Activated CD4-positive, CD25-positive, alpha-beta regulatory T cell (primary cell): ENCODE measurements around the gene PLEKHO2.

Source experiments
- DNase-seq, 4 experiments: peaks; one replicate each; lab custom pipeline; 2025; lab: John Stamatoyannopoulos, UW

Gene PLEKHO2

DNA sequence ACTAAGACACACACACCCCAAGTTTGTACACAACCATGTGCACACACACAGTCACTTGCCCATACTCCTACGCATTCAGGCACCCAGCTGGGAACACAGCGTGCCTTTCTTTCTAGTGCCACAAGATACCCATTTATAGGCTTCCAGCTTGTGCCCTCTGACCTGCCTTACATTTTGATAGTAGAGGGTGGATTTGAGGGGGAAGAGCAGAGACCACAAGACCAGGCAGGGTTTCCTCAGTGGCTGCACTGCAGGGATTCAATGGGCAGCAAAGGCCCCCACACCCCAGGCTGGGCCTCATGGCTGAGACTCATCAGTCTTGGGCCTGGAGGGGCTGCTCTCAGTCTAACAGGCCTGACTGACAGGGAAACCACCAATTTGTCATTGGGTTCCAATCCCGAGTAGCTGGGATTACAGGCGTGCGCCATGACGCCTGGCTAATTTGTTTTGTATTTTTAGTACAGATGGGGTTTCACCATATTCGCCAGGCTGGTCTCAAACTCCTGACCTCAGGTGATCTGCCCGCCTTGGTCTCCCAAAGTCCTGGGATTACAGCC, 51.2 kb downstream of the PLEKHO2 start:
- peak in 1 of 4 experiments; percentile 13 for DNase-seq

DNA sequence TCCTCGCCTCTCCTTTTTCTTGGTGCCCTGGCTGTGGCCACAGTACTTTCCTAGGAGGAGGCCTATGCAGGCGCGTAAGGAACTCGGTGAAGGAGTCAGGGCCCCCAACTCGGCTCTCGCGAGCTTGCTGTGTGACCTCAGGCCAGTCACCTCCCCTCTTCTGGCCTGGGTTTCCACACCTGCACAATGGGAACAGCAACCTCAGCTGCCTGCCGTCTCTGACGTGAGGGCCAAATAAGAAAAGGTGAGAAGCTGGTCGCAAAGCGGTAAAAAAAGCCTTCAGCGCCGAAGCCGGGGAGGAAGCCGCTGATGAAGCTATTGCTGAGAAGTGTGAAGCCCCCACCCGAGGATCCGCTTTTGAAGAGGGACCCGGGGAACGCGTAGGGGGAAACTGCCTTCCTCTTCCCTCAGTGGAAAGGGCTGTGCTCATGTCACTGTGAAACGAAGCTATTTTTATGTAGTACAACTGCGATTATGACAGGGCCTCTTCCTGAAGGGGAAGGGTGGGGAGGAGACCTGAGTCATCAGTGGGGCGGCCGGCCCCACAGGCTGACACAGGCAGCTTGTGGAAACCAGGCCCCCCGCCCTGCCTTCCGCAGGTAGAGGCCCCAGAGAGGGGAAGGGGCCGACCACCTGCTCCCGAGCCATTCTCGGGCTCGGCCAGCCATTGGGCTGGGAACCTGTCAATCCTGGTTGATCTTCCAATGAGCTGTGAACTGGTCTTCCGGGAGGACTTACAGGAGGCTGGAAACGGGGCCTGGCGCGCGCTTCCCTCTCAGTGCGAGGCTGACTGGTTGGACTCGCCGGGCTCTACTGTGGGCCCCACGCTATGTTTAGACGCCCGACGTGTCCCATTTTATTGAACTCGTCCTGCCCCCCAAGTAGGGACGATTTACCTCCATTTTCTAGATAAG, 52.0 kb downstream of the PLEKHO2 start:
- DNase-seq: peak; percentile 87 to 93 (median 89)

DNA sequence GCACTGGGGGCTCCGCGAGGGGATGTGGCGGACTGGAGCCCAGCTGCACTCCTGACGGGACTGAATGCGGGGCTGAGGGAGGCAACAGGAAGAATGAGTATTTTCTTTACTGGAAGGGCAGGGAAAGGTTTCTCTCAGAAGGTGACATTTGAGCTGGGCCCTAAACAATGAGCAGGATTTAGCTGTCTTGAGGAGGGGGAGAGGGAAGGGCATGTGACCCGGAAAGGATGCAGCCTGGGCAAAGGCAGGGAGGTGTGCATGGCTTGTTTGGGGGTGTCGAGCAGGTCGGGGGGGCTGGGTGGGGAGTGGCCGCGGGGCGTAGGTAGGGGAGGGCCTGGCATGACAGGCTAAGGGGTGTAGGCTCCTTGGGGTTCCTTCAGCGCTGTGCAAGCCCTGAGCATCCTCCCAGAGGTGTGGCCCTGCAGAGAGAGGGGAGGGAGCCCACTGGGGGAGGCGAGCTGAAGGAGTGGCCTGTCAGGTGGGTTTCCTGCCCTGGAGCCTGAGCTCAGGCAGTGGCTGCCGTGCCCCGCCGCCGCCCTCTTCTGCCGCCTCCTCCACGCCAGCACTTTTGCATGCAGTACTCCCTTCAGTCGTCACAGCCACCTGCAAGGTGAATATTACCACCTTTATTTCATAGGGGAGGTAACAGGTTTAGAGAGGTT, 52.8 kb downstream of the PLEKHO2 start:
- DNase-seq: peak; percentile 37 to 83 (median 58)

DNA sequence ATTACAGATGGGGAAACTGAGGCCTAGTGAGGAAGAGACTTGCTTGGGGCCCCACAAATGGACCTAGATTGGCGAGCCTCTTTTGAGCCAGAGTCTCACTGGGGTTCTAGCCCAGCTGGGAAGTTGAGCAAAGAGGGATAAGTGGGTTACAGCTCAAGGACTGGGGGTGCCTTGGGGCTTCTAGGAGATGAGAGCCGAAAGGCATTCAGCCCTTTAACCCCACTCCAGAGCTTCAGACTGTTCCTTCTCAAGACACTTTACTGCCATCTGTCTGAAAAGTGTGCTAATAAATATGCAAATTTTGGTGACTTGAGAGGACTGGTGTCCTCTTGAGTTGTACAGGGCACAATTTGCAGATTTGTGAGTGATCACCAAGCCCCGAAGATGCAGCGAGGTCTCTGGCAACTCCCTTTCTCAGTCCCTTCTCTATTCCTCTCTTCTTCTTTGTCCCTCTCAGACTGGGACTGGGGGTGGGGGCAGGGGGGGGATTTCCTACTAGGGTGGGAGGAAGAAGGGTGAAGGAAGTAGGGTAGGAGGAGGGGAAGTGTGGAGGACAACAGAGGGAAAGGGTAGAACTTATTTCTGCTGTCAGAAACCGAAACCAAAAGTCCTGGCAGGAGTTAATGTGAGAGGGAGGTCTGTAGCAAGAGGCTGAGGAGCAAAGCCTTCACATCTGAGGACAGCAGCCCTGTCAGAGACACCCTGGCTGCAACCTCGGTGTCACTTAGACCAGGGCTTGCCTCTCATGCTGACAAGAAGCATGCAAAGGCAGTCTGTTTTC, 53.8 kb downstream of the PLEKHO2 start:
- DNase-seq: no peak

DNA sequence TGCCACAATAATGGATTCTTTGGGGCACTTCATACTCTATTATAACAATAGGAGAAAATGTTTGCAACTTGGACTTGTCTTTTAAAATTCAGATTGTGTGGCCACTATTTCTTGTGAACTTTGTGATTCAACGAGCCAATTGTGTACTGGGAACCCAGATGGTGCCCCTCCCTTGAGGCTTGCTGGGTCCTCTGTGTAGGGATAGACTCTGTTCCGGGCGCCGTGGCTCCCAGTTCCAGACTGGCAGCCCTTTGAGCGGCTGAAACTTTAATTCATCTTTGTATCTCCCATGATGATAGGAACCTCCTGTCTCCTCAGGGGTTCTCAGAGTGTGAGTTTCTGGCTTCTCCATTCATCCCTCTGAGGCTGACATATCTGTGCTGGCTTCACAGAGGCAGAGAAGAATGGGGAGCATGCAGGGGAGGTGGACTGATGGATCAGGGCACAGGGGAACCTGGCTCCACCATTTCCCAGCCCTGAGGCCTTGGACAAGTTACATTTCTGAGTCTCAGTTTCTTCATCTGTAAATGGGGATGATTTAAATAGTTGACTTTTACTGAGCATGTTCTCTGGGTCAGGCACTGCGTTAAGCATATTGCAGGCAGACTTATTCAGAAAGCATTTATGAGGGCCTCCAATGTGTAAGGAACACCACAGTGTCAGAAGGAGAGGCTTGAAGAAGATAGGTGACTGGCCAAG, 54.8 kb downstream of the PLEKHO2 start:
- no peak for DNase-seq

DNA sequence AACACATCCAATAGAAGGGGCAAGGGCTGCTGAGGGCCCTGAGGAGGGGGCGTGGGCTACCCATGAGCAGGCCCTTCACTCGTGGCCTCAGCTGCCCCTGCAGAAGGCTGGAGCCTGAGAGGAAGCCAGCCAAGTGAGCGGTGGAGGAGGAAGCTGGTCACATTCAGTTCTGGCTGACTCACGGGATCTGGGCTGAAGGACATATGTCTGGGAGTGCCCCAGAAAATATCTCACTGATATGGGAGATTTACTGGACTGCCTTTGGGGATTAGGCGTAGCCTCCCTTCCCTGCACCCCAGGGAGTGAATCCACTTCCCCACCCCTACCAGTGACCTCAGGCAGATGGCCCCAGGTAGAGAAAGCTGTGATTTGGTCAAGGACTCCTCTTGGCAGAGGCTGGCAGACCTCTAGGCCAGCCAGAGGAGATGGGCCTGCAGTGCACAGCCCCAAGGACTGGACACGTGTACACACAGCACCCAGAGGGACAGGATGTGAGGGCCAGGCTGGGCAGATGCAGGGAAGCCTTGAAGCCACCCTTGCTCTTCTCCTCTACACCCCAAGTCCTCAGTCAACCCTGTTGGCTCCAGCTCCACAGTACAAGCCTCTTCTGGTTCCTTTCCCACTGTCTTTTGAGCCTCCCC, 55.8 kb downstream of the PLEKHO2 start:
- no peak for DNase-seq

DNA sequence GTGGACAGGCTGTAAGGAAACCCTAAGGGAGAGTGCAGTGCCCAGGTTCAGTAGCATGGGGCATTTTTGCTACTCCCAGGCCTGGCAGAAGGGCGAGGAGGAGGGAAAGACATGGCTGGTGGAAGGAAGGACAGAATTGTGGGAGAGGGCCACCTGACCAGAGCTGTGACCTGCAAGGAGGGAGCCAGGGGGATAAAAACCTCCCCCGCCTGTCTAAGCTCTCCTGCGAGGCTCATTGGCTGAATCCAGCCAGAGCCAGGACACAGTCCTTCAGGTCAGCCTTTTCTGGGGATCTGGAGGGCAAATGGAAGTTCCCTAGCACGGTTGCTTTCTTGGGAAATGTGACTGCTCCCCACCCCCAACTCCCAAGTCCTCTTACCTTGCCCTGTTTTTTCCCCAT, 56.7 kb downstream of the PLEKHO2 start:
- DNase-seq: no peak

DNA sequence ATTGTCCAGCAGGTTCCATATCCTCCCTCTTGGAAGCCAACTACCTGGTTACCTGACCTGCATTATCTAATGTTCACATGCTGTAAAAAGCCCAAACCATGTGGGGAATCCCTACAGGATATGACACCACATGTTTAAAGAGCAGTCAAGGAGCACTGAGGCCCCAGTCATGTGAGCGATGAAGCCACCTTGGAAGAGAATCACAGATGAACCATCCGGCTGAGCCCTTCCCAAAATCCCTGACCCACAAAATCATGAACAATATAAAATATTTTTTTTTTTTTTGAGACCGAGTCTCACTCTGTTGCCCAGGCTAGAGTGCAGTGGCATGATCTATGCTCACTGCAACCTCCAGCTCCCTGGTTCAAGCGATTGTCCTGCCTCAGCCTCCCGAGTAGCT, 59.4 kb downstream of the PLEKHO2 start:
- no peak for DNase-seq

DNA sequence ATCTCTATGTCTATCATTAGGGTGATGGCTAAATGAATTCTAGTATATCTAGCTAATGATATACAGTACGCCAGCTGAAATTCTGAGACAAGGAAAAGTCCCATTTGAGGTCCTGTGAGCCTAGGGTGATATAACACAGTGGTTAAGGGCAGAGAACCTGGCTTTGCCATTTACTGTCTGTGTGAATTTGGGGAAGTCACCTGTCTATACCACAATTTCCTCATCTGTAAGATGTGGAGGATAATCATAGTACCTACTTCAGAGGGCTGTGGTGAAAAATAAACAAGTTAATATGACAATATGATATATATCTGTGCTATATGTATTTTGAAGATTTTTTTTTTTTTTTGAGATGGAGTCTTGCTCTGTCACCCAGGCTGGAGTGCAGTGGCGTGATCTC, 60.2 kb downstream of the PLEKHO2 start:
- no peak for DNase-seq

DNA sequence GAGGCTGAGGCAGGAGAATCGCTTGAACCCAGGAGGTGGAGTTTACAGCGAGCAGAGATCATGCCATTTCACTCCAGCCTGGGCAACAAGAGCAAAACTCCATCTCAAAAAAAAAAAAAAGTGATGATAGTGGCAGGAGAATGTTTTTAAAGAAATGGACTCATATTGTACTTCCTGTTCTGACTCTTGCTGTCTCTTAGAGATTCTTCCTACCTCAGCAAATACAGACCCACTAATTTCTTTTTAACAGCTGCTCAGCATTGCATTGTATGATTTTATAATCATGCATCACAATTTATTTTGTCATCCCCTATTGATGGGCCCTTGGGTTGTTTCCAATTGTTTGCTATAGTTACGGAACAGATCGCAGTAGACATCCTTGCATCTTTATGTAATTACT, 61.1 kb downstream of the PLEKHO2 start:
- DNase-seq: no peak

DNA sequence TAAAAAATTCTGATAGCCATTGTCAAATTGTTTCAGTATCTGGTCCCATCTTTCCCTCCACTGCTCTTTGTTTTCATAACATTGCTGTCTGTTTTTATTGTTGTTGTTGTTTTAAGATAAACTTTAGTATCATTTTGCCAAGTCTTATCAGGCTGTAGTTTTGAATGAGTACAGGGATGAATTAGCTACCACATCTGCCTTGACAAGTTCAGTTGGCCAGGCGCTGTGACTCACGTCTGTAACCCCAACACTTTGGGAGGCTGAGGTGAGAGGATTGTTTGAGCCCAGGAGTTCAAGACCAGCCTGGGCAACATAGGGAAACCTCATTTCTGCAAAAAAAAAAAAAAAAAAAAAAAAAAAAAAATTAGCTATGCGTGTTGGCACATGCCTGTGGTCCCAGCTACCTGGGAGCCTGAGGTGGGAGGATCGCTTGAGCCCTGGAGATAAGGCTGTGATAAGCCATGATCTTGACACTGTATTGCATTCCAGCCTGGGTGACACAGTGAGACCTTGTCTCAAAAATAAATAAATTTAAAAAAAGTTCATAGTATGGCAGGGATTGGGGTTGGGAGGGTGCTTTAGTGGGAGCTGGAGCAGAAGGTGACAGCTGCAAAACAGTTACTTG, 61.7 kb downstream of the PLEKHO2 start:
- DNase-seq: no peak

DNA sequence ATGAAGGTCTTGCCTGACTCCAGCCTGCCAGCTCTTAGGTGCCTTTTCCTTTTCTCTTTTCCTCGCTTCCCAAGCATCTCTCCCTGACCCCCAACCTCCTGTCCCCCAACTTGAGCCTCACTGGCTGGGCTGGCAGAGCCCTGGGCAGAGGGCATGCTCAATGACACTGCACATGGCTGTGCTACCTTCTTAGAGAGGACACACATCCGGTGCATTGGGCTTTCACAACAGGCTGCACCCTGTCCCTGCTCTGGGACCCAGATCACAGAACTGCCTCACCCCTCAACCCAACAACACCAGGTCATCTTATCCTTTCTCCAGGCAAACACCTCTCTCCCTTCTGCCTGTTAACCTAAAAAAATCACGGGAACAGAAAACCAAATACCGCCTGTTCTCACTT, 62.5 kb downstream of the PLEKHO2 start:
- DNase-seq: no peak

DNA sequence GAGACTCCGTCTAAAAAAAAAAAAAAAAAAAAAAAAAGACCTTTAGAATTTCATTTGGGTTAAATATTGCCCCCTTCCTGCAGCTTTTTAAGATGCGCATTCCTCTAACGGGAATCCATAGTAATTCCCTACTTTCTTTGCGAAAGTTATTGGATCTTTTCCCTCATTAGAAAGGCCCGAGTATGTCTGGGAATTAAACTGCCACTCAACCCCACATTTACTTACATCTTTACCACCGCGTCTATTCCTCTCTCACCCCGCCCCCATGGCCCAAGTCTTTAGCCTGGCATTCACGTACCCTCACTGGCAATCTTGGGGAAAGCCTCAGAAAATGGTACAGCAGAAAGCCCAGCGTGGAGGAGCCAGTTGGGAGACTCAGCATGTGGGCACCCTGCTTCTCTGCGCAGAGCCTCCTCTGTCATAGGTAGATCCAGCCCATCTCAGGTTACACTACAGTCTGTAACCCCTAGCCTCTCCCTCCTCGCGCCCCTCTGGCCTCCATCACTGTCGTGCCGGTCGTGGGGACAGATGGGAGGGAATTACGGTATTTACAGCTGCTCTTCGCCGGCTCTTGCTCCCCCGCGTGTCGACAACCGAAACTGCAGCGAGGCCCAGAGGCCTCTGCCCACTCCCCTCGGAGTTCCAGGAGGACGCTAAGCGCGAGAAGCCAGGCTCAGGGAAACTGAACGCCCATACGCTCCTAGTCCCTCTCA, 63.6 kb downstream of the PLEKHO2 start:
- DNase-seq: peak; percentile 49 to 54 (median 53)

DNA sequence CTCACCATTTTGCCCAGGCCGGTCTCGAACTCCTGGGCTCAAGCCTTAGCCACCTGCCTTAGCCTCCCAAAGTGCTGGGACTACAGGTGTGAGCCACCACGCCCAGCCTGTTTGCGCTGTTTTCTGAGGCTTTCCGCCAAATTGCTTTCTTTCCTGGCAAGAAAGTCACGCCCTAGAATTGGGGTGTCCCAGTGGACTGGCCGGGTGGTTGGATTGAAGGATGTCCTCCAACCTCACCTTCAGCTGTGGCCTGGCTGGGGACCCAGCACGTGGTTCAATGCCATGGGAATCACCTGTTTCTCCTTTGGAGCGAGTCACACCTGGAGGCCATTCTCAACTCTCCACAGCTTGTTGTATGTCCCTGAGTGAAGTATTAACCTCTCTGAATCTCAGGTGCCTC, 64.2 kb downstream of the PLEKHO2 start:
- no peak for DNase-seq

DNA sequence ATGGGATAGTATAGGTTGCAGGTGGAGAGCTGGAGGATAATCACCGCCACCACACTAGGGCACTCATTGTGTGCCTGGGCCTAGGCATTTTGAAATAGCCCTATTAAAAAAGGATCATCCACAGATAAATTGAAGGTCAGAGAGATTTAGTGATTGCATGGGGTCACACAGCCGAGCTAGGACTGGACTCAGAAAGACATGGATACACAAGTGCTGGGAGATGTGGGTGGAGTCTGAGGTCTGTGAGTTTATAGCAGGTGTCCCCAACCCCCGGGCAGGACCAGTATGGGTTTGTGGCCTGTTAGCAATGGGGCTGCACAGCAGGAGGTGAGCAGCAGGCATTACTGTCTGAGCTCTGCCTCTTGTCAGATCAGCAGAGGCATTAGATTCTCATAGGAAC, 64.7 kb downstream of the PLEKHO2 start:
- DNase-seq: no peak

DNA sequence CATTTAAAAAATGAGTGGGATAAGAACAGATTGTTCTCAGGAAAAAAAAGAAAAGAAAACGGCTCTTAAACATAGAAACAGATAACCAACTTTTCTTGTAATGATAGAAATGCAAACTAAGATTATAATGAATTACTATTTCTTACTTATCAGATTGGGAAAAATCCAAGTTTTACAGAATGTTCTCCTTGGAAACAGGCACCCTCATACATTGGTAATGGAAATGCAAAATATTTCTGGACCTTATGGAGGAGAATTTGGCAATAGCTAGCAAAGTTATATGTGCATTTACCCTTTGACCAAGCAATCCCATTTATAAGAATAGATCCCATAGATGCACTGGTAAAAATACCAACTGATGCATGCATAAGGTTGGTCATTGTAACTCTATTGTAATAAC, 66.3 kb downstream of the PLEKHO2 start:
- DNase-seq: no peak

DNA sequence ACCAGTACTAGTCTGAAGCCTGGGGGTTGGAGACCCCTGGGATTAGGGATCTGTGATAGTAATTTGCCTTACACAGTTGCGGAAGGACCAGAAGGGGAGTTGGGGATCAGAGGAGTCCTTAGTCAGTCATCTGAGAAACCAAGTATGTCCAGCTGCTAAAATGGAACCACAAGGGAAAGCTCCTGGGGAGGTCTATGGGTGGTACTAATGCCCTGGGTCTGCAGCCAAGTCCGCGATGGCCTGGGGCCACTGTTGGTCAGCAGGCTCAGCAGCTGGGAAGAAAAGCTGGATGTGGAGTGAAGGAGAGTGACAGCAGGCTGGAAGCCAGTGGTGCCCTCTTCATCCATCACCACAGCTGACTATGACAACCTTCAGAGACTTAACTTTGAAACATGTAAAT, 67.8 kb downstream of the PLEKHO2 start:
- DNase-seq: no peak

DNA sequence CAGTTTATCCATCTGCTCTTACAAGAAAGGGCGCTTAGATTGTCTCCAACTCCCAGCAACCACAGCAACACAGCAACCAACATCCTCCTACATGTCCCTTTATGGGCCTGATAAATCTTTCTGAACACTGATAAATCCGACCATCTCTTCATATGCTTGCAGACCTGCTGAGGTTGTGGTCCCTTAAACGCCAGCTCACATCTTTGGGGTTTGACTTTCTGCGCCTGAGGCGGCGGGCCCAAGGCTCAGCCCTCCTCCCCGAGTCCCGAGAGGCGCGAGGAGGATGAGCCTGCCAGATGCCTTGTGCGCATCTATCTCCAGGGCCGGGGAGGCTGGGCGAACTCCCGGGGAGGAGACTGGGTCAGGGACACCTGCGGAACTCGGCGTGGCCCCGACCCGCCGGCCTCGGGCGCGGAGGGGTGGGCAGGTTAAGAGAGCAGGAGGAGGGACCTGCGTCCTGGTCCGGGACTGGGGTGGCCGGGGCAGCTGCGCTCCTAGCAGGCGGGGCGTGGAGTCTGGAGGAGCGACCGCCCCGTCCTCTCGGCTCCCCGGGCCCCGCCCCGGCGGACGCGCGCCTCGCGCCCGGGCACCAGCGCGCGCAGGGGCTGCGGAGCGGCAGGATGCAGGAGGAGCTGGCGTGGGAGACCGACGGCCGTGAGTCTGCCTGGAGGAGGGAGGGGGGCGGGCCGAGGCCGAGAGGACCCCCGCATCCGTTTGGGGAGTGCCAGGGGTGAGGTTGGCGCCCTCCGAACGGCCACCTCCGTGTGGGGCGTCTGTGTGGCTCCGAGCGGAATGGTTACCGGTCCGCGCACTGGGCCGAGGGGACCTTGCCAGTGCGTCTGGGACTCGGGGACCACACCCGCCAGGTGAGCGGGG, 69.8 kb downstream of the PLEKHO2 start, which contains the start of gene ANKDD1A:
ANKDD1A (plus strand) TSS at position 592 of the 876 bp plus-strand sequence; CDS start at position 621, 29 bp downstream.
- no peak for DNase-seq
